GM12875 (cell line): Measurements from ENCODE around the gene SLC22A23.

ENCODE experiments used
- H3K4me3 ChIP-seq: one replicate; pipeline ENCODE4 v1.5.1; 2011; ENCODE audit warnings: low read depth, low read length, control low read depth
- TF ChIP-seq, protein P1 (sequence below): IDR thresholded peaks from 2 replicates; pipeline ENCODE4 v1.5.1; 2011; ENCODE audit warnings: low read depth, mild to moderate bottlenecking, control low read depth, inconsistent platforms, low read length, moderate library complexity, borderline replicate concordance; ENCODE audit not compliant: insufficient read depth

The SLC22A23 gene

DNA sequence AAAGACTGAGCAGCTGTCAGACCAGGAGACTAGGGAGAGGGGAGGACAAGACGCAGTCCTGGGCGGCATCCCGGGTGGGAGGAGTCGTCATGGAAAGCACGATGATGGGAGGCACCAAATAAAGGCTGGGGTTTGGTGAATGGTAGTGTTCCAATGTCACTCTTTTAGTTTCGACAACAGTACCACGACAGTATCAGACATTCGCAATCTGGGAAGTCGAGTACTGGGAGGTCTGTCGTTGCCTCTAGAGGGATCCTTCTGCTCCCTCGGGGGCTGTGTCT is 166.0 kb downstream of the SLC22A23 start:
- TF ChIP-seq, protein P1, sequence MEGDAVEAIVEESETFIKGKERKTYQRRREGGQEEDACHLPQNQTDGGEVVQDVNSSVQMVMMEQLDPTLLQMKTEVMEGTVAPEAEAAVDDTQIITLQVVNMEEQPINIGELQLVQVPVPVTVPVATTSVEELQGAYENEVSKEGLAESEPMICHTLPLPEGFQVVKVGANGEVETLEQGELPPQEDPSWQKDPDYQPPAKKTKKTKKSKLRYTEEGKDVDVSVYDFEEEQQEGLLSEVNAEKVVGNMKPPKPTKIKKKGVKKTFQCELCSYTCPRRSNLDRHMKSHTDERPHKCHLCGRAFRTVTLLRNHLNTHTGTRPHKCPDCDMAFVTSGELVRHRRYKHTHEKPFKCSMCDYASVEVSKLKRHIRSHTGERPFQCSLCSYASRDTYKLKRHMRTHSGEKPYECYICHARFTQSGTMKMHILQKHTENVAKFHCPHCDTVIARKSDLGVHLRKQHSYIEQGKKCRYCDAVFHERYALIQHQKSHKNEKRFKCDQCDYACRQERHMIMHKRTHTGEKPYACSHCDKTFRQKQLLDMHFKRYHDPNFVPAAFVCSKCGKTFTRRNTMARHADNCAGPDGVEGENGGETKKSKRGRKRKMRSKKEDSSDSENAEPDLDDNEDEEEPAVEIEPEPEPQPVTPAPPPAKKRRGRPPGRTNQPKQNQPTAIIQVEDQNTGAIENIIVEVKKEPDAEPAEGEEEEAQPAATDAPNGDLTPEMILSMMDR, result no peak
- no peak overlapping the region for H3K4me3 ChIP-seq

DNA sequence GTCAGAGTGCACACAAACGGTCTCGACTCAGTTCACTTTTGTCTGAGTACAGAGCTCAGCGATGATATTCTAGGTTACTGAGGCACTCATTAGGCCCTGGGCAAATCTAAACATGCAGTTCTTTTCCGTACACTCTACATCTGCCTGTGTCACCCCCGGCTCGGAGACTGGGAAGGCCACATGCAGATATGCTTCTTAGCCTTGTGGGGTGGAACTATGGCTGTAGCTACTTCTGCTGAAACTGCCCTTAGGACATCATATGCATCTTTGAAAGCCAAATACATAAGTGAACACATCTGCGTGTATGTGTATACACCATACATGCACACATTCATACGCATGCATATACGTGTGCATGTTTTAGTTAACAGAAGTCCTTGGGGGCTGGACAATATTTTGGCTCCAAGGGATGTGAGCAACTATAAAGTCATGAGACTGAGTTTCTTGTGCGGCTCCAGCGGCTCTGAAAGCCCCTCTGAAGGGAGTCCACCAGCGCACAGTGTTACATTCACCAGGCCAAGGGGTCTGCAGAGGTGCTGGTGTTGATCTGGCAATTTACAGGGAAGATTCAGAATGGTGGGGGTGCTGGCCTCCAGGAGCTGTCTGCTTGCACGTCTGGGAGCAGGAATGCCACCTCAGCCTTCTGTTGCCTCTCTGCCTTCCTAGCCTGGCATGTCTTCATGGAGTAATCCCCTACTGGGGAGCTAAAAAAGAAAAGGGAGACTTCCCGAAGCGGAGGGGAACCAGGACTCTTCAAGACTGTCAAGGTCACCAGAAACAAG is 166.5 kb downstream of the SLC22A23 start:
- no peak overlapping the region for H3K4me3 ChIP-seq
- TF ChIP-seq, protein P1, result no peak

DNA sequence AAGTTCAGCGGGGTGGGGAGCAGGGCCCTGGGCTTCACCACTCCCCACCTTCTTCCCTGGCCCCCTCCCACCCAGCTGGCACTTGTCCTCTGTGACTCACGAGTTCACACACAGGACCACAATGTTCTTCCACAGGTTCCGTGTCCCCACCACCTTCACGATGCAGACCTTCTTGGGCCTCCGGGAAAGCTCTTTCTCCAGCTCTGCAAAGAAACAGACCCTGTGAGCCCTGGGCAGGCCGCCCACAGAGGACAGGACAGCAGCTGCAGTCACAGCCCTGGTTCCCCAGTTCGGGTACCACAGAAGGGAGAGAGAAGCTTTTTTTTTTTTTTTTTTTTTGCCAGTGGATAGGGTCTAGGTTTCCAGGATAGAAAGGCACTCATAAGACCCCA is 167.2 kb downstream of the SLC22A23 start:
- TF ChIP-seq, protein P1, result no peak

DNA sequence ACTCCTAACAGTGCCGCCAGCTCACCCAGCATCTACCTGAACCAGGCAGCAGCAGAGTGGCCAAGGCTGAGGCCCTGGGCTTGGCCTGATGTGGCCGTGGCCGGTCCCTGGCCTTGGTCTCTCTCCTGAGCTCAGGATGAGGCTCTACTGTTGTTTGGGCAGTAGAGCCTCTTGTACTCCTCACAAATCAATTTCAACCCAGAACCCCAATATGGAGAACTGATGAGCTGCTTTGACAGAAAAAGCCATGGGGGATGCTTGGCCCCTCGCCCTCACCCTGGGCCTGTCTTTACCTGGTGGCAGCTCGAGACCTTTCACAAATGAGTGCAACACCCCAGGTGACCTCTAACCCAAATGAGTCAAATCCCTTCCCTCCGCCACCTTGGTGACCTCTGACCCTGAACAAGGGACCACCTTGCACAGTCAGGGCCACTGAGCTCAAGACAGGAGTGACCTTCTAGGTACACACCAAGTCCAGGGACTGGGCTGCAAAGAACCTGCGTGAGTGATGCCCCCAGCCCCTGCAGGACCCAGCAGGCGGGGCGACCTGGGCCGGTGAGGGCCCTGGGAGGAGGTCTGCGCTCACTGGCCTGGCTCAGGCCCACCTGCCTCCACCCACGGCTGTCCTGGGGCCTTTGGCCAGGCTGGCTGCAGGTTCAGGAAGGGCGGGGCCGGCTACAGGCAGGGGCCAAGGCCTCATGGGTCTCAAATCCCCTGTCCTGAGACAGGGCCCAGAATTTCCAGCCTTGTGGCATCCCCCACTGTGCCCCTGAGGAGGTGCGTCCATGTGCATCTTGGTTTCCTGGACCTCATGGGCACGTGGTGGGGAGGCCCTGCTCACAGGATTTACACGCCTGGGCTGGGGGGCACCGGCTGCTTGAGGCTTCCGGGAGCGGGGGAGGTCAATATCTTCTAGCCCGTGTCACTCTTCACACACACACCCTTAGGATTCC is 167.9 kb downstream of the SLC22A23 start:
- H3K4me3 ChIP-seq, result no peak overlapping the region
- TF ChIP-seq, protein P1, result no peak

More for the DNA sequence above, 167.2 kb downstream of the SLC22A23 start:
- no peak overlapping the region for H3K4me3 ChIP-seq

DNA sequence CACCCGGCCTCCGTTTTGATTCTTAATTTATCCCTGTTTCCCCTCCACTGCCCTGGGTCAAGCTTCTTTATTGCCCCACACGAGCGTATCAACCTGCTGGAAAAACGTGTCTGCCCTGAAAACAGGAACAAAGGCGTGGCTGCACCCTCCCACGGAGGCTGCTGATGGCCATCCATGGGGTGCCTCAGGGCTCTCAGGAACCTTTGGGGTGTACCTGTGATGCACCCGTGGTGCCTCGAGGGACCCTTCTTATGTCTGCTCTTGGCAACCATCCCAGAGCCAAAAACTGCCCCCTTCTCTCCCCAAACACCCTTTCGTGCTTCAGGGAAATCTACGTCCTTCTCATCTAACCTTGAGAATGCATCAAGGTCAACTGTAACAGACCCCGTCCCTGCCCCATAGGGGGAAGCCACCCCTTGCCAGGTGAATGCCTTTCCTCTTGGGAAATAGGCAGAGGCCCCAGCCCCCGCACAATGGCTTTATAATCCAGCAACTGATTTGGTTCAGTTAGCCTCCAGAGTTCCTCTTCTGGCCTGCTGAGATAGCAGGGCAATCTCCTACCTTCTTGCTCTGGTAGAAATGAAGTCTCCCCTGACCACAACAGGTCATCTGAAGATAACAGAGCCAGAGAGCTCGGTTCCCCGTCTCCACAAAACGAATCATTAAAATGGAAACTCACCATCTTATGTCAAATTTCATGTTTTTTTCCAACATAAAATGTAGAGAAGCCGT is 168.7 kb downstream of the SLC22A23 start:
- H3K4me3 ChIP-seq, result no peak overlapping the region
- TF ChIP-seq, protein P1, result no peak

DNA sequence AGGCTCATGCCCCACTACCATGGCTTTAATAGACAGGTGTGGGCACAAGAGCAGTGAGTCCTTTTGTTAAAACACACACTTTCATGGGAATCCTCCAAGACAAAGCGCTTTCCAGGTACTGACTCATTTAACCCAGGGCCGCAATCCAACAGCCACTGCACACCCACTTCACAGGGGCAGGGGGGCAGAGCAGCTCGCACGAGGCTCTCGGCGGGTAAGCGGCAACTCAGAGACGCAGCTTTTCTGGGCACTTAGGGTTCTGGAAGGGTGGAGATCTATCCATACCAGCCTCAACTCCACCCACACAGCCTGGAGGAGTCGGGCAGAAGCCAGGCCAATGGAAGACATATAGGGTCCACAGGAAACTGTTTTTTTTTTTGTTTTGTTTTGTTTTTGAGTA is 169.5 kb downstream of the SLC22A23 start:
- TF ChIP-seq, protein P1, result no peak
- no peak overlapping the region for H3K4me3 ChIP-seq
